SJSA1 (cell line): ENCODE measurements around the gene METRNL. TPM values are rescaled to one million over a fixed set of nuclear protein-coding genes. Genes with fewer than 3 reads are reported as not detected.

Experiments used
- DNase-seq, 2 experiments: peaks; one replicate each; pipeline ENCODE4 v3.0.0-alpha.2; 2015 to 2020; ENCODE audit warnings: low spot score in 2 of 2, low read depth in 1 of 2
- H3K27ac ChIP-seq: fragments of 250-450 bp; sonication (Bioruptor Pico); 2 replicates; pipeline ENCODE4 v1.5.1; 2020; ENCODE audit warnings: mild to moderate bottlenecking, moderate library complexity
- H3K27me3 ChIP-seq: fragments of 250-450 bp; sonication (Bioruptor Pico); replicated peaks from 2 replicates; pipeline ENCODE4 v1.5.1; 2020; ENCODE audit warnings: mild to moderate bottlenecking, moderate library complexity
- H3K36me3 ChIP-seq: fragments of 250-450 bp; sonication (Bioruptor Pico); 2 replicates; pipeline ENCODE4 v1.5.1; 2020; ENCODE audit warnings: mild to moderate bottlenecking
- H3K4me1 ChIP-seq: fragments of 250-450 bp; sonication (Bioruptor Pico); replicated peaks from 2 replicates; pipeline ENCODE4 v1.6.1; 2021; ENCODE audit warnings: mild to moderate bottlenecking
- H3K4me3 ChIP-seq: fragments of 250-450 bp; sonication (Bioruptor Pico); 2 replicates; pipeline ENCODE4 v1.5.1; 2020; ENCODE audit warnings: mild to moderate bottlenecking
- H3K9me3 ChIP-seq: fragments of 250-450 bp; sonication (Bioruptor Pico); replicated peaks from 2 replicates; pipeline ENCODE4 v1.5.1; 2020; ENCODE audit warnings: mild to moderate bottlenecking
- total RNA-seq: library from RNA; depleted of rRNA; stranded (reverse); fragments of >200 nt; shearing (Covaris generic); gene quantifications from 2 replicates; pipeline ENCODE4 v1.2.3, GENCODE V29; 2014

METRNL gene
- total RNA-seq, 1 experiment from 2014 or later: 128 TPM

DNA sequence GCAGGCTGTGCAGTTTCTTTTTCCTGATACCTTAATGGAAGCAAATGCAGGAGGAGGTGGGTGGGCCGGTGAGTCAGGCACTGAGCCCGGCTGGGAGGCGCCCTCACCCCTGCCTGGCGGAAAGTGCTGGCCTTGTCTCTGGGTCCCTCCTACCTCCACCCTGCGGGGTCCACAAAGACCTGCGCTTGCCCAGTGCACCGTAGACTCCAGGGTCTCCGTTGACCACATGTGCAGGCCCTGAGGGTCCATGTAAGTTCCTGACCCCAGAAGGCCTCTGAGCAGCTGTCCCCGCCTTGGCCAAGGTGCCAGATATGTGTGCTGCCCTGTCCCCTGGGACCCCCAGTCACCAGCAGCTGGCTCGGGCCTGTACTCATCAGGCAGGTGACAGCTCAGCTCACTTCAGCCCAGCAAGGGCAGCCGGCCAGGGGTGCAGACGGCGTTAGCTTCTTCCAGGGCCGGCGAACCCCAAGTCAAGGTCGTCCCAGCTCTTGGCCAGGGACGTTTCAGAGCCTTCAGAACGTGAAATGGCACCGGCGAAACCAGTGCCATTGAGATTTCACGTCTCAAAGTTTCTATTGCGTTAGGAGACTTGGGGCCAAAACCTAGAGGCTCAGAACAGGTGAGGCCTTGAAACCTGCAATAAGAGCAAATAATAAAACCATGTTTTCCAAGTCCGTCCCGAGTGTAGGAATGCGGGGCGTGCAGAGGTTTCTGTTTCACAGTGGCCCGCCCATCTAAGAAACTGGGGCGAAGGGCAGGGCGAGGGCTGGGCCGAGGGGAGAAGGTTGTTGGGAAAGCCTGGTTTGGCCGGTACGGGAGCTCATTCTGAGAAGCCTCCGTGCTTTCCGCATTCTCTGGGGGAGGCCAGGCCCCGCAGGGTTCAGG lies 12.1 kb downstream of the METRNL start:
- Histone ChIP-seq H3K27me3 (no peaks in the 10 kb centered on the region), H3K9me3 (no peaks in the 10 kb centered on the region; the same call in 1 of the 2 replicates), H3K36me3 (peaks cover 89% of the 10 kb centered on the region), H3K27ac (no peak overlapping the region), H3K4me3 (no peak overlapping the region), H3K4me1 (peaks cover 11% of the 10 kb centered on the region)
- no peak for DNase-seq

DNA sequence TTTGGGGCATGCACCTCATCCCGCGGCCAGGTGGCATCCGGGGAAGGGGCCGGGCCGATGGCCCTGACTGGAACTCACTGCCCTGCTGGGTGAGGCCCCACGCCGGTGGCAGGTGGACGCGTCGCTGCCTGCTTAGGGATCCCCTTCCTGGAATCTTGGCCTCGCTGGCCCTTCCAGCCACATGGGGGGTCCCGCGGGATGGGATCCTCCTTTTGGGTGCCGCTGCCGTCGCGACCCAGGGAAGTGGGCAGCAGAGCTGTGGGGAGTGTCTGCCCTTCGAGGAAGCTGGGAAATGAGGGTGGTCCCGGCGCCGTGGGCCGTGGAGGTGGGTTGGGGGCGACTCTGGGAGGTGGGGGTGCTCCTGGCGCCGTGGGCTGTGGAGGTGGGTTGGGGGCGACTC lies 12.8 kb downstream of the METRNL start:
- Histone ChIP-seq H3K9me3 (no peaks in the 10 kb centered on the region; the same call in 1 of the 2 replicates), H3K27me3 (no peaks in the 10 kb centered on the region), H3K27ac (no peak overlapping the region), H3K4me1 (peaks cover 11% of the 10 kb centered on the region), H3K36me3 (peaks cover 86% of the 10 kb centered on the region), H3K4me3 (no peak overlapping the region)
- DNase-seq: no peak

GRCh38 chr17:83092931-83093330 lies 13.5 kb downstream of the METRNL start:
- Histone ChIP-seq H3K4me3 (no peak overlapping the region), H3K27me3 (no peaks in the 10 kb centered on the region), H3K27ac (no peak overlapping the region), H3K4me1 (peaks cover 11% of the 10 kb centered on the region), H3K9me3 (no peaks in the 10 kb centered on the region; the same call in 1 of the 2 replicates), H3K36me3 (peaks cover 79% of the 10 kb centered on the region)
- DNase-seq: no peak

DNA sequence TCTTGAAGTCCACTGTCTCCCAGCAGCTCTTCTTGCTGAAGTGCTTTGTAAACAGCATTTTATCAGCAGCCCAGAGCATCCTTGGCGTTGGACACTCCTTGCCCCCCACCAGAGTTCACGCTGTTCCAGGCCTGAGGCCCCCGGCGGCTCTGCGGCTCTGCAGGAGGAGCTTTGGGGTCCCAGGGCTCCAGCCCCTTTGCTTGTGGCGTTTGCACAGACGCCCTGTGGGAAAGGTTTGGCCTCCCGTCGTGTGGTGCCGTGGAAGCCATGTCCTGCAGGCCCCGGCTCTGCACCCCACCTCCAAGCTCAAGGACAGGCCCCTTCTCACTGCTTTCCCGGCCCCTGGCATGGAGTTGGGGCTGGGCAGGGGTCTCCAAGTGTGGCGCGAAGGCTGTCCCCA lies 14.1 kb downstream of the METRNL start:
- peaks cover 16% of the 10 kb centered on the region for H3K4me1 ChIP-seq
- peaks cover 73% of the 10 kb centered on the region for H3K36me3 ChIP-seq
- no peaks in the 10 kb centered on the region for H3K27me3 ChIP-seq
- H3K9me3 ChIP-seq: no peaks in the 10 kb centered on the region; the same call in 1 of the 2 replicates
- DNase-seq: no peak
- H3K27ac ChIP-seq: no peak overlapping the region
- no peak overlapping the region for H3K4me3 ChIP-seq

- Histone ChIP-seq H3K4me3 (no peak overlapping the region), H3K36me3 (peaks cover 67% of the 10 kb centered on the region), H3K27me3 (no peaks in the 10 kb centered on the region), H3K4me1 (peaks cover 23% of the 10 kb centered on the region), H3K9me3 (no peaks in the 10 kb centered on the region; the same call in 1 of the 2 replicates), H3K27ac (no peak overlapping the region)
- DNase-seq: no peak
Observed at GRCh38 chr17:83094291-83094690, 14.9 kb downstream of the METRNL start.

DNA sequence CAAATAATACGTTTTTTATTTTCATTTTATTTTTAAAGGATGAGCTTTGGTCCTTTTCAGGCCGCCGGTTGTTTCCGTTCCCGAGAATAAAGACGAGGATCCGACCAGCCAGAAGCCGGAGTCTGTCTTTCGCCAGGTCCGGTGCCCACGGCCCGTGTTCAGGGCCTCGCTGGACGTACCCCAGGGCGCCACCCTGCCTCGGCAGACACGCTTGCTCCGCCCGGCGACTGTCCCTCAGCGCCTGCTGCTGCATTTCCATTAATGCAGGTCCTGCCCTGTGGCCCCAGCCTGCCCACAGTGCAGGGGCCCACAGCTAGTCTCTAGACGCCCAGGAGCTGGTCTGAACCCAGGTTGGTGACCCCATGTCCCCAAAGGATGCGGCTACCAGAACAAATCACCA lies 15.6 kb downstream of the METRNL start:
- Histone ChIP-seq H3K27me3 (no peaks in the 10 kb centered on the region), H3K36me3 (peaks cover 61% of the 10 kb centered on the region), H3K27ac (no peak overlapping the region), H3K4me1 (peaks cover 31% of the 10 kb centered on the region), H3K4me3 (no peak overlapping the region), H3K9me3 (peaks cover 2% of the 10 kb centered on the region)
- no peak for DNase-seq

- no peak for DNase-seq
- no peak overlapping the region for H3K4me3 ChIP-seq
- H3K27ac ChIP-seq: no peak overlapping the region
- peaks cover 49% of the 10 kb centered on the region for H3K36me3 ChIP-seq
- peaks cover 33% of the 10 kb centered on the region for H3K4me1 ChIP-seq
- no peaks in the 10 kb centered on the region for H3K27me3 ChIP-seq
- H3K9me3 ChIP-seq: peaks cover 2% of the 10 kb centered on the region; the same call in 1 of the 2 replicates
Observed at GRCh38 chr17:83096401-83097224, 17.2 kb downstream of the METRNL start.

- Histone ChIP-seq H3K36me3 (peaks cover 40% of the 10 kb centered on the region), H3K27me3 (no peaks in the 10 kb centered on the region), H3K9me3 (peaks cover 2% of the 10 kb centered on the region), H3K27ac (no peak overlapping the region), H3K4me1 (peaks cover 40% of the 10 kb centered on the region), H3K4me3 (no peak overlapping the region)
- DNase-seq: no peak
Observed at GRCh38 chr17:83097831-83098230, 18.4 kb downstream of the METRNL start.

DNA sequence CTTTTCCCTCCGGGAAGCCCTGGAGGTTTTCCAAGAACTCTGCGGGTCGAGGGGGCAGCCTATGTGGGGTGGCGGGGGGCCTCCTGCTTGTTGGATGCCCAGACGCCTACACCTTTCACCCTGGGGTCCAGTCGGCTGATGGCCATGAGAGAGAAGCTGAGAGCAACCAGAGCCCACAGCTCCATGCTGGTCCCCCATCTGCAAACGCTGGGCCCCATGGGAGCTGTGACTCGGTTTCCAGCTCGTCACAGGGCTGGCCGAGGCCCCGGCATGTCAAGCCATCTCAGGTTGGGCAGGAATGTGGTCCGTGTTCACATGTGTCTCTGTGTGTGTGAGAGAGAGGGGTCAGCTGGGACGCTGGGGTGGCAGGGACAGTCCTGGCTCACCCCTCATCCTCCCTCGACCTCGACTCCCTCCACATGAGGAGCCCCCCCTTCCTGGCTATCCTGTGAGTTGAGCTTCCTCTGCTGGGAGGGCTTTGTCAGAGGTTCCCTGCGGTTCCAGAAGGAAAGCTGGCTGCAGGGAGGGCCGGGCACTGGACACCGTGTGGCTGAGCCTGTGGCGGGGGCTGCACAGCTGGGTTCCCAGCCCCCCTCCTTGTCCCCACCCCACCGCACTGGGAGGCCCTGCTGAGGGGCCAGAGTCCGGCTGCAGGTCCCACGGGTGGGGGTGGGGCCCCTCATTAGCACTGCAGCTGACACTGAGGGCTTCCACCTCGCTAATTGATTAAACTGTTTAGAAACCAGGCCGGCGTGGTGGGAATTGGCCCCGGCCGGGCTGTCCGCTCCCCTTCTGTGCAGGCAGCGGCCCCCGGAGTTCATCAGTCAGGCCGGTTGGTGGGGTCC lies 19.1 kb downstream of the METRNL start:
- no peak for DNase-seq
- H3K4me1 ChIP-seq: peaks cover 40% of the 10 kb centered on the region
- peaks cover 33% of the 10 kb centered on the region for H3K36me3 ChIP-seq
- H3K4me3 ChIP-seq: no peak overlapping the region
- H3K27me3 ChIP-seq: no peaks in the 10 kb centered on the region
- peaks cover 5% of the 10 kb centered on the region for H3K9me3 ChIP-seq
- no peak overlapping the region; the same call in 1 of the 2 replicates for H3K27ac ChIP-seq

DNA sequence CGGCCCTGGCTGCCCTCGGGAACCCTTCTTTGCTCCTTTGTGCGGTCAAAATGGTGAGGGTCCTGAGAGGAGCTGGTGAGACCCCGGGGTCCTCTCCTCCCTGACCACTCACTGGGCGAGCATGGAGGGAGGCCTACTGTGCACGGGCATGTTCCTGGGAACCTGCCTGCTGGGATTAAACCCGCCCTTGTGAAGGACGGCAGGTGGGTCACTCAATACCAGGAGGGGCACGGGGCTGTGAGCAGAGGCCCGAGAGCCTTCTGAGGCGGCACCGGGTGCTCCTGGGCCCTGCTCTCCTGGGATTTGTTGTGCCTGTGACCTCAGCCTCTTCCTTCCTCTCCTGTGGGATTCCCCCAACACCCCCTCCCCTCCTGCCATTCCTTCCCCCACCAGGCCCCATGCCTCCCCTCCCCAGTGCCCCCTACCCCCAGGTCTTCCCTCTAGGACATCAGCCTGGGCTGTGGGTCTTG lies 19.7 kb downstream of the METRNL start:
- no peak for DNase-seq
- peak overlapping the region; percentile 87; the same call in 1 of the 2 replicates for H3K27ac ChIP-seq
- peaks cover 41% of the 10 kb centered on the region for H3K4me1 ChIP-seq
- H3K36me3 ChIP-seq: peaks cover 27% of the 10 kb centered on the region
- no peaks in the 10 kb centered on the region for H3K27me3 ChIP-seq
- H3K9me3 ChIP-seq: peaks cover 8% of the 10 kb centered on the region
- H3K4me3 ChIP-seq: no peak overlapping the region

DNA sequence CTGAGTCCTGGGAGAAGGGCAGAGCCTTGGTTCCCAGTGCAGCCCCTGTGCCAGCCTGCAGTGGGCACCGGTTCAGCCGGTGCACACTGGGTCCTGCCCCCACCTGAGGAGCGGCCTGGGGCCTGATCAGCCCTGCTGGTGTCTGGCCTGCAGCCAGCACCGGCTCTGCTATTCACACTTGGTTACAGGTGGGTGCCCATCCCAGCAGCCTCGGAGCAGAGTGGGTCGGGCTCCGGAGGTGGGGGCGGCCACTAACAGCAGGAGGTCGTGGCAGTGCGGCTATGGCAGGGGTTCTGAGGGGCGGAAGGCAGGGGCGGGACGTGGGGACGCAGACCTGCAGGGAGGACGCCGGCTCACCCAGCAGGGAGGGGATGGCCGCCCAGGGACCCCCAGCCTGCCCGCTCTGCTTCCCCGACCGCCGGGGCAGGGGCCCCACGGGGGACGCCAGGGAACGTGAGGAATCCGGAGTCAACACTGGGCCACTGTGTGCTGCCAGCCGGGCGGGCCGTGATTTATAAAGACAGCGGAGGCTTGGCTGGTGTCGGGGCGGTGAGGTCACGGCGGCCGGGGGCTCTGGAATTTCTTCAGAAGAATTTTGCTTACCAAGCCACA lies 20.3 kb downstream of the METRNL start:
- Histone ChIP-seq H3K4me1 (peaks cover 47% of the 10 kb centered on the region), H3K4me3 (peak overlapping the region; percentile 21)
- DNase-seq: peak; percentile 75 to 85

GRCh38 chr17:83100220-83100852 lies 20.9 kb downstream of the METRNL start:
- H3K27me3 ChIP-seq: no peaks in the 10 kb centered on the region
- H3K4me1 ChIP-seq: peaks cover 48% of the 10 kb centered on the region
- H3K4me3 ChIP-seq: no peak overlapping the region
- H3K9me3 ChIP-seq: peaks cover 10% of the 10 kb centered on the region
- DNase-seq: no peak
- peaks cover 15% of the 10 kb centered on the region for H3K36me3 ChIP-seq
- peak overlapping the region; percentile 87 for H3K27ac ChIP-seq

More for the DNA sequence above, 20.3 kb downstream of the METRNL start:
- Histone ChIP-seq H3K27me3 (no peaks in the 10 kb centered on the region), H3K27ac (peak overlapping the region; percentile 87), H3K9me3 (peaks cover 10% of the 10 kb centered on the region), H3K36me3 (peaks cover 21% of the 10 kb centered on the region)
